GM12874 (cell line): ENCODE data around the gene ZNF618.

Source experiments
- TF ChIP-seq, protein P1 (sequence below): IDR thresholded peaks from 2 replicates; pipeline ENCODE4 v1.5.1; 2011; ENCODE audit warnings: low read depth, mild to moderate bottlenecking, control low read depth, low read length, moderate library complexity; ENCODE audit not compliant: insufficient read depth

Gene ZNF618

GRCh38 chr9:114000063-114000454 is 124.0 kb downstream of the ZNF618 start:
- TF ChIP-seq, protein P1, sequence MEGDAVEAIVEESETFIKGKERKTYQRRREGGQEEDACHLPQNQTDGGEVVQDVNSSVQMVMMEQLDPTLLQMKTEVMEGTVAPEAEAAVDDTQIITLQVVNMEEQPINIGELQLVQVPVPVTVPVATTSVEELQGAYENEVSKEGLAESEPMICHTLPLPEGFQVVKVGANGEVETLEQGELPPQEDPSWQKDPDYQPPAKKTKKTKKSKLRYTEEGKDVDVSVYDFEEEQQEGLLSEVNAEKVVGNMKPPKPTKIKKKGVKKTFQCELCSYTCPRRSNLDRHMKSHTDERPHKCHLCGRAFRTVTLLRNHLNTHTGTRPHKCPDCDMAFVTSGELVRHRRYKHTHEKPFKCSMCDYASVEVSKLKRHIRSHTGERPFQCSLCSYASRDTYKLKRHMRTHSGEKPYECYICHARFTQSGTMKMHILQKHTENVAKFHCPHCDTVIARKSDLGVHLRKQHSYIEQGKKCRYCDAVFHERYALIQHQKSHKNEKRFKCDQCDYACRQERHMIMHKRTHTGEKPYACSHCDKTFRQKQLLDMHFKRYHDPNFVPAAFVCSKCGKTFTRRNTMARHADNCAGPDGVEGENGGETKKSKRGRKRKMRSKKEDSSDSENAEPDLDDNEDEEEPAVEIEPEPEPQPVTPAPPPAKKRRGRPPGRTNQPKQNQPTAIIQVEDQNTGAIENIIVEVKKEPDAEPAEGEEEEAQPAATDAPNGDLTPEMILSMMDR, result no peak

DNA sequence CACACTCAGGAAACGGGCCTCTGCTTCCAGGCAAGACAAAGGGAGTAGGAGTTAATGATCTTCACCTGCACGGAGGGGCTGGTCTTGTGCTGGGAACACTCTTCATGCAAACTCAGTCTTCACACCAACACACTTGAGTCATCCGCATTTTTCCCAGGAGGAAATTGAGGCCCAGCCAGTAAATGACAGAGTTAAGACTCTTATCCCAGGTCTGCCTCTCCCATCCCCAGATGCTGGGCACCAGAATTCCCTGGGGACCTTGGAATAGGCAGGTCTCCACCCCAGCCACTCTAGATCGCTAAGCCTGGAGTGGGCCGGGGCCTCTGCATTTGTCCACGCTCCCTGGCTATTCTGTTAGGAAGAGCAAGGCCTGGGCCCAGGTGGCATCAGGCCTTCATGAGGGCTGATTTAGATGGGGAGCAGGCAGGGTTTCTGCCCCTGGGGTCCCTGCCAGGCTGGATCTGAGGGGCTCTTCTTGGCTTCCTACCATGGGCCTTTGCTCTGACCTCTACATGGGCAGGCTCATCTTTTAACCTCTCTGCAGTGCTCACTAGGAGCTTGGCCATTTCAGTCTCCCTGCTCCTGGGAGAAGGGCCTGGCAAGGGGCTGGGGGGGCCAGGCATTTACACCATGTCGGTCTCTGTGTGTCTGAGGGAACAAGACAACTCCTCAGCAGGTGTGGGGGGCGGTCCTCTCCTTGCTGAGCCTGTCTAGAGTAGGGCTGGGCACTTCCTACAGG is 124.7 kb downstream of the ZNF618 start:
- TF ChIP-seq, protein P1, result no peak

GRCh38 chr9:114001410-114001685 is 125.2 kb downstream of the ZNF618 start:
- TF ChIP-seq, protein P1, result no peak

GRCh38 chr9:114001794-114002261 is 125.7 kb downstream of the ZNF618 start:
- TF ChIP-seq, protein P1, result no peak

- TF ChIP-seq, protein P1, result no peak
Measured at GRCh38 chr9:114002271-114002985, 126.3 kb downstream of the ZNF618 start.

GRCh38 chr9:114002986-114003350 is 126.9 kb downstream of the ZNF618 start:
- TF ChIP-seq, protein P1, result no peak

DNA sequence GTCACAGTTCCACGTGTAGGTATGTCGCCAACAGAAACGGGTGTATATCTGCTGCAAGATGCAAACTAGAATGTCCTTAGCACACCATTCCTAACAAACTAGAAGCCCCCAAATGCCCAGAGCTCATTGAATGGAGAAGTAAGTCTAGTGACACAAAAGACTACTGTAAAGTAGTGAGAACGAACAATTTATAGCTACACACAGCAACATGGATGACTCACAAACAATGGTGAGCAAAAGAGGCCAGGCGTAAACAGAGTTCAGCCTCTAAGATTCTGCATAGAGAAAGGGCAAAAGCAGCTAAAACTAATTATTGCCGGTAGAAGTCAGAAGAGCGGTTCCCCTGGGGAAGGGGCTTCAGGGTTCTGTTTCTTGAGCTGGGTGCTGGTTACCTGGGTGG is 127.2 kb downstream of the ZNF618 start:
- TF ChIP-seq, protein P1, result no peak
